ENCODE measurements around the gene DTX2. TPM values are rescaled to one million over a fixed set of nuclear protein-coding genes. Genes with fewer than 3 reads are reported as not detected.
"Not testable (repeated sequence)": the region's sequence is repeated elsewhere in the genome, so short reads cannot be mapped to it uniquely, and the experiment has no call there.

DTX2 gene
- total RNA-seq, 2 experiments from 2014 or later: 9.6 to 27.8 TPM

- no peaks in the 10 kb centered on the region for H3K9me3 ChIP-seq (ENCODE audit: low read length)
- TF ChIP-seq EZH2phosphoT487 (IDR thresholded peaks at IDR 0.05; ENCODE audit: borderline replicate concordance, low read depth, low read length) (no peak), CTCF (conservative IDR thresholded peaks at IDR 0.05; ENCODE audit: low read length) (no peak)
- BruUV-seq (replicated peaks): no TSS peak
- POLR2A ChIA-PET: no interaction called here
- H3K27ac ChIP-seq (ENCODE audit: low read depth, low read length, poor library complexity, severe bottlenecking): no peak overlapping the region
- intact Hi-C loops (cut with micrococcal nuclease; ENCODE audit: unreplicated experiment): no loop called here
- H3K79me2 ChIP-seq (ENCODE audit: insufficient read depth, low read depth, low read length): no peaks in the 10 kb centered on the region
- H2AFZ ChIP-seq (ENCODE audit: low read length): no peak overlapping the region
- H3K36me3 ChIP-seq (ENCODE audit: insufficient read depth, low read length): no peaks in the 10 kb centered on the region
- no peaks in the 10 kb centered on the region for H3K9me2 ChIP-seq (ENCODE audit: insufficient read depth, low read length)
- H3K4me1 ChIP-seq (ENCODE audit: insufficient read depth, low read length, poor library complexity, severe bottlenecking): no peaks in the 10 kb centered on the region
- CTCF ChIA-PET (ENCODE audit: unreplicated experiment): no interaction called here
- H4K20me1 ChIP-seq (ENCODE audit: insufficient read depth, low read length): no peaks in the 10 kb centered on the region
- no peak overlapping the region for H3K4me3 ChIP-seq (ENCODE audit: low read depth, low read length, poor library complexity, severe bottlenecking)
- H3K4me2 ChIP-seq (ENCODE audit: low read length): no peak overlapping the region
- DNase-seq (ENCODE audit: low spot score): no peak
Observed at GRCh38 chr7:76430211-76430610, 31.3 kb upstream of the DTX2 start.

- CTCF ChIA-PET (ENCODE audit: unreplicated experiment): no interaction called here
- Histone ChIP-seq H3K4me3 (ENCODE audit: low read depth, low read length, poor library complexity, severe bottlenecking) (no peak overlapping the region), H3K27ac (ENCODE audit: low read depth, low read length, poor library complexity, severe bottlenecking) (no peak overlapping the region), H4K20me1 (ENCODE audit: insufficient read depth, low read length) (no peaks in the 10 kb centered on the region), H3K9me2 (ENCODE audit: insufficient read depth, low read length) (no peaks in the 10 kb centered on the region), H3K79me2 (ENCODE audit: insufficient read depth, low read depth, low read length) (no peaks in the 10 kb centered on the region), H3K4me1 (ENCODE audit: insufficient read depth, low read length, poor library complexity, severe bottlenecking) (no peaks in the 10 kb centered on the region), H3K9me3 (ENCODE audit: low read length) (no peaks in the 10 kb centered on the region), H3K4me2 (ENCODE audit: low read length) (no peak overlapping the region), H2AFZ (ENCODE audit: low read length) (no peak overlapping the region), H3K36me3 (ENCODE audit: insufficient read depth, low read length) (no peaks in the 10 kb centered on the region)
- no peak for DNase-seq (ENCODE audit: low spot score)
- no TSS peak for BruUV-seq (replicated peaks)
- intact Hi-C loops (cut with micrococcal nuclease; ENCODE audit: unreplicated experiment): no loop called here
- POLR2A ChIA-PET: no interaction called here
- TF ChIP-seq EZH2phosphoT487 (IDR thresholded peaks at IDR 0.05; ENCODE audit: borderline replicate concordance, low read depth, low read length): no peak
- no peak for TF ChIP-seq CTCF (conservative IDR thresholded peaks at IDR 0.05; ENCODE audit: low read length)
Observed at GRCh38 chr7:76430836-76431235, 30.7 kb upstream of the DTX2 start.

DNA sequence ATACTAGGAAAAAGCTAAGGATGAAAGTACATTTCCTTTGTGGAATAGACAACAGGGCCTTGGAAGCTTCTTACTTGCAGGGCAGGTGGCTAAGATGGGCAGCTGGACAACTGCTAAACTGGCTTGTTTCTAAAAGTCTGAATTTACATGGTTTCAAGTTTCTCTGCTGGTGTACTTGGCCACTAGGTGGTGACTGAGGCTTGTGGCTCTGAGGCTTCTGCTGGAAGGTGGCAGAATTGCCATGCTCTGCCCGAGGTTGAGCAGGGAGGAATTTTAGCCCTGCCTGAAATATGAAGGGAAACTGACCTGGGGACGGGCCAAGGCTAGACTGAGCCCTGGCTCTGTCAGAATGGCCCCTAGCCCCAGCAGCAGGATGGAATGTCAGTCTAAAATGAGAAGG is 23.6 kb upstream of the DTX2 start:
- H3K4me3 ChIP-seq (ENCODE audit: low read depth, low read length, poor library complexity, severe bottlenecking); H2AFZ ChIP-seq (ENCODE audit: low read length); CTCF ChIA-PET (ENCODE audit: unreplicated experiment); H3K4me2 ChIP-seq (ENCODE audit: low read length); H4K20me1 ChIP-seq (ENCODE audit: insufficient read depth, low read length); POLR2A ChIA-PET; H3K27ac ChIP-seq (ENCODE audit: low read depth, low read length, poor library complexity, severe bottlenecking); intact Hi-C loops (cut with micrococcal nuclease; ENCODE audit: unreplicated experiment); H3K9me2 ChIP-seq (ENCODE audit: insufficient read depth, low read length); H3K9me3 ChIP-seq (ENCODE audit: low read length); H3K79me2 ChIP-seq (ENCODE audit: insufficient read depth, low read depth, low read length); H3K36me3 ChIP-seq (ENCODE audit: insufficient read depth, low read length); BruUV-seq (replicated peaks); H3K4me1 ChIP-seq (ENCODE audit: insufficient read depth, low read length, poor library complexity, severe bottlenecking): not testable (repeated sequence)
- DNase-seq (ENCODE audit: low spot score): peak; percentile 72
- TF ChIP-seq CTCF (conservative IDR thresholded peaks at IDR 0.05; ENCODE audit: low read length): peak; percentile 63

- H3K9me3 ChIP-seq (ENCODE audit: low read length); BruUV-seq (replicated peaks); H3K36me3 ChIP-seq (ENCODE audit: insufficient read depth, low read length); DNase-seq (ENCODE audit: low spot score); H3K4me3 ChIP-seq (ENCODE audit: low read depth, low read length, poor library complexity, severe bottlenecking); H3K79me2 ChIP-seq (ENCODE audit: insufficient read depth, low read depth, low read length); H3K9me2 ChIP-seq (ENCODE audit: insufficient read depth, low read length); H4K20me1 ChIP-seq (ENCODE audit: insufficient read depth, low read length); intact Hi-C loops (cut with micrococcal nuclease; ENCODE audit: unreplicated experiment); POLR2A ChIA-PET; CTCF ChIA-PET (ENCODE audit: unreplicated experiment); H3K27ac ChIP-seq (ENCODE audit: low read depth, low read length, poor library complexity, severe bottlenecking); H3K4me2 ChIP-seq (ENCODE audit: low read length); H3K4me1 ChIP-seq (ENCODE audit: insufficient read depth, low read length, poor library complexity, severe bottlenecking); H2AFZ ChIP-seq (ENCODE audit: low read length): not testable (repeated sequence)
Observed at GRCh38 chr7:76439120-76439888, 22.2 kb upstream of the DTX2 start.

All from OCI-LY7 (cell line).